ENCODE results near the gene KLHL29. TPM values are rescaled to one million over a fixed set of nuclear protein-coding genes. Genes with fewer than 3 reads are reported as not detected.

The KLHL29 gene
- total and polyA plus RNA-seq, 2 experiments from 2014 or later = 3.8 to 9.9 TPM

DNA sequence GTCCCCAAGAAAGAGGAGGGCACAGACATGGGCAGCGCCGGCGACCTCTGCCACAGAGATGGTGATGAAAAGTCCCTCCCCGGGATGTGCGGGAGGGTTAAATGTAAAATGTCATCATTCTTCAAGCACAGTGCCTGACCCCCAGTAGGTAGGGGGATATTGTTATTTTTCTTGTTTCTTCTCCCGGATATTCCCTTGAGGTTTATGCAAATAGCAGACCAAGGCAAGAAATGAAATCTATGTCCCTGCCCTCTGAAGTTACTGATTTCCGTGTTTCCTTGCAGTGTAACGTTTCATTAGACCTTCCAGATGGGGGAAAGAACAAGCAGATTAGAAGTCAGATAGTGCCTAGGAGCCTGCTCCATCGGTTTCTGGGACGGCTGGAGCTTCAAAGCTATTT is 158.3 kb downstream of the KLHL29 start:
- no peaks in the 10 kb centered on the region for H3K9me3 ChIP-seq (ENCODE audit: low read depth)
- no peak for DNase-seq (ENCODE audit: low spot score)
- no peaks in the 10 kb centered on the region for H3K27me3 ChIP-seq
- H3K36me3 ChIP-seq (replicated peaks; ENCODE audit: insufficient read depth, low read depth) = no peaks in the 10 kb centered on the region
- TF ChIP-seq EZH2 (IDR thresholded peaks at IDR 0.05; ENCODE audit: borderline replicate concordance) = no peak
- TF ChIP-seq, protein P1, sequence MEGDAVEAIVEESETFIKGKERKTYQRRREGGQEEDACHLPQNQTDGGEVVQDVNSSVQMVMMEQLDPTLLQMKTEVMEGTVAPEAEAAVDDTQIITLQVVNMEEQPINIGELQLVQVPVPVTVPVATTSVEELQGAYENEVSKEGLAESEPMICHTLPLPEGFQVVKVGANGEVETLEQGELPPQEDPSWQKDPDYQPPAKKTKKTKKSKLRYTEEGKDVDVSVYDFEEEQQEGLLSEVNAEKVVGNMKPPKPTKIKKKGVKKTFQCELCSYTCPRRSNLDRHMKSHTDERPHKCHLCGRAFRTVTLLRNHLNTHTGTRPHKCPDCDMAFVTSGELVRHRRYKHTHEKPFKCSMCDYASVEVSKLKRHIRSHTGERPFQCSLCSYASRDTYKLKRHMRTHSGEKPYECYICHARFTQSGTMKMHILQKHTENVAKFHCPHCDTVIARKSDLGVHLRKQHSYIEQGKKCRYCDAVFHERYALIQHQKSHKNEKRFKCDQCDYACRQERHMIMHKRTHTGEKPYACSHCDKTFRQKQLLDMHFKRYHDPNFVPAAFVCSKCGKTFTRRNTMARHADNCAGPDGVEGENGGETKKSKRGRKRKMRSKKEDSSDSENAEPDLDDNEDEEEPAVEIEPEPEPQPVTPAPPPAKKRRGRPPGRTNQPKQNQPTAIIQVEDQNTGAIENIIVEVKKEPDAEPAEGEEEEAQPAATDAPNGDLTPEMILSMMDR (IDR thresholded peaks at IDR 0.05; ENCODE audit: poor library complexity) = no peak
- TF ChIP-seq EZH2phosphoT487 (IDR thresholded peaks at IDR 0.05; ENCODE audit: low read depth, severe bottlenecking, unreplicated experiment) = no peak
- 81% methylated on average over 10 of the region's 10 CpGs for WGBS (ENCODE audit: low lambda C conversion rate, missing lambda C conversion rate)
- no peak overlapping the region for H3K4me2 ChIP-seq
- no peak overlapping the region for H2AFZ ChIP-seq
- H3K27ac ChIP-seq = no peak overlapping the region
- no peaks in the 10 kb centered on the region for H3K9me2 ChIP-seq (replicated peaks; ENCODE audit: insufficient read depth)
- H3K4me1 ChIP-seq (ENCODE audit: insufficient read depth) = peaks cover 5% of the 10 kb centered on the region
- no peaks in the 10 kb centered on the region for H4K20me1 ChIP-seq (ENCODE audit: insufficient read depth, poor library complexity, severe bottlenecking)
- H3K4me3 ChIP-seq = no peak overlapping the region
- H3K79me2 ChIP-seq = no peaks in the 10 kb centered on the region

DNA sequence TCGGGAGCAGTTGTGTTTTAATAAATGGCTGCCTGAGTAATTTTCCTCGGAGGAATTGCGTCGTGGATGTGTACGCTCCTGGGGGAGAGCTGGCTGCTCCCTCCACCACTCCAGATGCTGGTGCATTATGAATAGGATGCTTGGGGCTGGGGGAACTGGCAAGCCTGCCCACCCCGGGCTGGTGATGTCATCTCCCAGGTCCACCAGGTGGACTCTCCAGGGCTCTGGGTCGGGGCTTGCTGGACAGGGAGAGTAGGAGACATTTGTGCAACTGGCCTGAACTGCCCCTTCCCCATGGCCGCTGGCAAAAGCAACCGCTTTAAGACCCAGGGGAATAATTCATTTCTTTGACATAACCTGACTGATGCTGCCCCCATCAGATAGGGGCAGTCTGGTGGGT is 158.7 kb downstream of the KLHL29 start:
- Histone ChIP-seq H3K4me2 (no peak overlapping the region), H3K4me1 (ENCODE audit: insufficient read depth) (peaks cover 5% of the 10 kb centered on the region), H3K27ac (no peak overlapping the region), H4K20me1 (ENCODE audit: insufficient read depth, poor library complexity, severe bottlenecking) (no peaks in the 10 kb centered on the region), H3K79me2 (no peaks in the 10 kb centered on the region), H3K36me3 (replicated peaks; ENCODE audit: insufficient read depth, low read depth) (no peaks in the 10 kb centered on the region), H3K9me2 (replicated peaks; ENCODE audit: insufficient read depth) (no peaks in the 10 kb centered on the region), H3K9me3 (ENCODE audit: low read depth) (no peaks in the 10 kb centered on the region), H3K27me3 (no peaks in the 10 kb centered on the region), H2AFZ (no peak overlapping the region), H3K4me3 (no peak overlapping the region)
- DNase-seq (ENCODE audit: low spot score) = no peak
- TF ChIP-seq, protein P1 (IDR thresholded peaks at IDR 0.05; ENCODE audit: poor library complexity) = no peak
- no peak for TF ChIP-seq EZH2phosphoT487 (IDR thresholded peaks at IDR 0.05; ENCODE audit: low read depth, severe bottlenecking, unreplicated experiment)
- TF ChIP-seq EZH2 (IDR thresholded peaks at IDR 0.05; ENCODE audit: borderline replicate concordance) = no peak
- WGBS (ENCODE audit: low lambda C conversion rate, missing lambda C conversion rate) = 84% methylated on average over 9 of the region's 9 CpGs

DNA sequence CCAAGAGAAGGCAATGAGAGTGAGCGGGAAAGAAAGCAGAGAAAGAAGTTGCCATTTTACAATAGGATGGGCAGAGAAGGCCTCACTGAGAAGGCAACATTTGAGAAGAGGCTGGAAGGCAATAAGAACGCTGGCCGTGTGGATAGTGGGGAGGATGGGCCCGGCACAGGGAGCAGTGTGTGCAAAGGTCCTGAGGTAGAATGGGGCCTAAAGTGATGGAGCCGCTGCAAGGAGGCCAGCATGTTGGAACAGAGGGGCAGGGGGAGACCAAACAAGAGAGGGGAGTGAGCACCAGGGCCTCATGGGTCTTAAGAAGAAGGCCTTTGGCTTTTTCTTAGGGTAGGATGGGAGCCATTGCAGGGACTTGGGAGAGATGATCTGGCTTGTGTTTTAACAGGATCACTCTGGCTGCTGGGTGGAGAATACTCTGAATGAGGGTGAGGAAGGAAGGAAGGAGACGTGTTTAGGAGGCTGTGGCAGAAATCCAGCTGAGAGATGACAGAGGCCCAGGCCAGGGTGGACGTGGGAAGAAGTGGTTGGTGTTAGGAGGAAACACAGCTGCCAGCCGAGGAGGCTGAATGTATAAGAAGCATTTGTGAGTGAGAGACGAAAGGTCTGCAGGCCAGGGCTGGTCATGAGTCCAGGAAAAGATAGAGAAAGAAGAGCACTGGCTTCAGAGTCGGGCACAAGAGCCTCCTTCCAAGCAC is 159.8 kb downstream of the KLHL29 start:
- 85% methylated on average over 10 of the region's 10 CpGs for WGBS (ENCODE audit: low lambda C conversion rate, missing lambda C conversion rate)
- Histone ChIP-seq H3K36me3 (replicated peaks; ENCODE audit: insufficient read depth, low read depth) (no peaks in the 10 kb centered on the region), H4K20me1 (ENCODE audit: insufficient read depth, poor library complexity, severe bottlenecking) (no peaks in the 10 kb centered on the region), H3K4me1 (ENCODE audit: insufficient read depth) (peaks cover 5% of the 10 kb centered on the region), H3K4me3 (no peak overlapping the region), H3K9me3 (ENCODE audit: low read depth) (no peaks in the 10 kb centered on the region), H3K9me2 (replicated peaks; ENCODE audit: insufficient read depth) (no peaks in the 10 kb centered on the region), H3K79me2 (no peaks in the 10 kb centered on the region), H3K4me2 (no peak overlapping the region), H2AFZ (no peak overlapping the region), H3K27me3 (no peaks in the 10 kb centered on the region), H3K27ac (no peak overlapping the region)
- DNase-seq (ENCODE audit: low spot score) = no peak
- TF ChIP-seq EZH2phosphoT487 (IDR thresholded peaks at IDR 0.05; ENCODE audit: low read depth, severe bottlenecking, unreplicated experiment) (no peak), EZH2 (IDR thresholded peaks at IDR 0.05; ENCODE audit: borderline replicate concordance) (no peak)
- TF ChIP-seq, protein P1 (IDR thresholded peaks at IDR 0.05; ENCODE audit: poor library complexity) = no peak

All from hepatocyte (in vitro differentiated cells).